HG02642 (cell line): ENCODE results near the gene CAVIN1.
"Not testable (repeated sequence)": the region's sequence is repeated elsewhere in the genome, so short reads cannot be mapped to it uniquely, and the experiment has no call there.

Source experiments
- ATAC-seq: cut with Tn5 transposase; IDR thresholded peaks from one replicate; pipeline ENCODE4 v1.9.1; 2021; ENCODE audit warnings: mild to moderate bottlenecking; ENCODE audit not compliant: unreplicated experiment, poor library complexity

The CAVIN1 gene

GRCh38 chr17:42422958-42423712 lies at the start of gene CAVIN1:
Gene CAVIN1, minus strand, starts transcription at chr17:42423256. Its CDS starts 159 bp downstream, at chr17:42423097.
- ATAC-seq, result no peak

GRCh38 chr17:42467889-42468288 lies 44.8 kb upstream of the CAVIN1 start:
- no peak for ATAC-seq

- ATAC-seq, result no peak
These were observed 40.9 kb upstream of the CAVIN1 start for GRCh38 chr17:42463976-42464400.

GRCh38 chr17:42460371-42460770 lies 37.3 kb upstream of the CAVIN1 start:
- no peak for ATAC-seq

- ATAC-seq, result no peak
These were observed 36.8 kb upstream of the CAVIN1 start for GRCh38 chr17:42459801-42460281.

- ATAC-seq, result peak; percentile 18
These were observed 36.3 kb upstream of the CAVIN1 start for GRCh38 chr17:42459256-42459800.

GRCh38 chr17:42458497-42459255 lies 35.6 kb upstream of the CAVIN1 start, which contains the start of gene ATP6V0A1:
Gene ATP6V0A1, plus strand, starts transcription at chr17:42458878. Its CDS starts 2,017 bp downstream, at chr17:42460895.
- peak; percentile 81 for ATAC-seq

GRCh38 chr17:42457107-42457792 lies 34.2 kb upstream of the CAVIN1 start:
- ATAC-seq, result no peak

GRCh38 chr17:42456223-42457106 lies 33.4 kb upstream of the CAVIN1 start:
- ATAC-seq, result no peak

- not testable (repeated sequence) for ATAC-seq
These were observed 31.9 kb upstream of the CAVIN1 start for GRCh38 chr17:42454987-42455386.

GRCh38 chr17:42453439-42453838 lies 30.4 kb upstream of the CAVIN1 start:
- ATAC-seq, result no peak

GRCh38 chr17:42451270-42451669 lies 28.2 kb upstream of the CAVIN1 start:
- not testable (repeated sequence) for ATAC-seq

GRCh38 chr17:42449838-42450237 lies 26.8 kb upstream of the CAVIN1 start:
- not testable (repeated sequence) for ATAC-seq

- ATAC-seq, result not testable (repeated sequence)
These were observed 26.1 kb upstream of the CAVIN1 start for GRCh38 chr17:42449176-42449575.

- no peak for ATAC-seq
These were observed 19.1 kb upstream of the CAVIN1 start for GRCh38 chr17:42442196-42442565.

GRCh38 chr17:42441371-42442195 lies 18.5 kb upstream of the CAVIN1 start:
- ATAC-seq, result no peak

- ATAC-seq, result no peak
These were observed 15.8 kb upstream of the CAVIN1 start for GRCh38 chr17:42438600-42439567.
